IPS DF 19.7 (cell line): ENCODE measurements around the gene ACP6.
"Not testable (repeated sequence)": the region's sequence is repeated elsewhere in the genome, so short reads cannot be mapped to it uniquely, and the experiment has no call there.

Source experiments
- DNase-seq: peaks from one replicate; pipeline ENCODE4 v3.0.0-alpha.2; 2013; ENCODE audit warnings: low read depth, low spot score

Gene ACP6

GRCh38 chr1:147670319-147671001, at the start of gene ACP6:
Gene ACP6, minus strand, starts transcription at chr1:147670524. Its CDS starts 476 bp downstream, at chr1:147670048.
- DNase-seq = peak; percentile 96

DNA sequence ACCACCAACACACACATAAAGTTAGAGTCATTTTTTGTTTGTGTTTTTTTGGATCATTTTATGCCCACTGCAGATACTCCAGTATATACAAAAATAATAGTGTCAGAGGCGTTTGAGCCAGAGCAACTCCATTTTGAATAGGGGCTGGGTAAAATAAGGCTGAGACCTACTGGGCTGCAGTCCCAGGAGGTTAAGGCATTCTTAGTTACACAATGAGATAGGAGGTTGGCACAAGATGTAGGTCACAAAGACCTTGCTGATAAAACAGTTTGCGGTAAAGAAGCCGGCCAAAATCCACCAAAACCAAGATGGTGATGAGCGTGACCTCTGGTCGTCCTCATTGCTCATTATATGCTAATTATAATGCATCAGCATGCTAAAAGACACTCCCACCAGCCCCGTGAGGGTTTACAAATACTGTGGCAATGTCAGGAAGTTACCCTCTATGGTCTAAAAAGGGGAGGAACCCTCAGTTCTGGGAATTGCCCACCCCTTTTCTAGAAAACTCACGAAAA, 49.4 kb upstream of the ACP6 start:
- DNase-seq = no peak

GRCh38 chr1:147719029-147719698, 48.8 kb upstream of the ACP6 start:
- no peak for DNase-seq

DNA sequence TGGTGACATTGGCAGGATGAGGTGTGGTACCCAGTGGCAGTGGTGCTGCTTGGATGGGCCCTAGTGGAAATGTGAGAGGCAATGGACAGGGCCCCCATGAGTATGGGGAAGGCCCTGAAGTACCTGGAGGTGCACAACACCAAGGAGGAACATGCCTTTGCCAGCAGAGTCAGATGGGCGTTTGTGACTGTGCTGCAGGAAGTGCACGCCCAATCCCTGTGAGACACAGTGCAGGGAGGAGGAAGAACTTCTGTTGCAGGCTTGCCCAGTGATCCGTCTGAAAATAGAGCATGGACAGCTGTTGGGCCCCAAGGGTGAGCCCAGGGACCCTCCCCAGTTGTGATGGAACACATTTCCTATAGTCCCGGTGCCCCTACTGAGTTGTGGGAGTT, 47.4 kb upstream of the ACP6 start:
- DNase-seq = no peak

- no peak for DNase-seq
Observed at GRCh38 chr1:147717051-147717705, 46.9 kb upstream of the ACP6 start.

DNA sequence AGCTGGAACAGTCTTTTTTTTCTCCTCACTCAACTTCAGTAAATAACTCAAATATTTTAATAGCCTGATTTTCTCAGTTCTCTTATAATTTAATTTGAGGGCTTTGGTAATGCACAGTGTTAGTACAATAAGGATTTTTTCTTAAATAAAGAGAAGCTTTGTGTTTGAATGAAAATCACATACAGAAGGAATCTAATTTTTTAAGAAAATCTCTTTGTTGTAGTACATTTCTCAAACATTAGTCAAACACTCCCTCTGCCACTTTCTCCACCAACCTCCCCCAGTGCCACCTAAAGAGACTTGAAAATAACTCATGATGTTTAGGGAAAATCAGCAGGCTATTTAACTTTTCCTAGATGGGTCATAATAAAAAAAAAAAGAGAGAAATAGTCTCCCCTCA, 42.3 kb upstream of the ACP6 start:
- no peak for DNase-seq

GRCh38 chr1:147700042-147701006, 30.0 kb upstream of the ACP6 start:
- peak; percentile 45 for DNase-seq

DNA sequence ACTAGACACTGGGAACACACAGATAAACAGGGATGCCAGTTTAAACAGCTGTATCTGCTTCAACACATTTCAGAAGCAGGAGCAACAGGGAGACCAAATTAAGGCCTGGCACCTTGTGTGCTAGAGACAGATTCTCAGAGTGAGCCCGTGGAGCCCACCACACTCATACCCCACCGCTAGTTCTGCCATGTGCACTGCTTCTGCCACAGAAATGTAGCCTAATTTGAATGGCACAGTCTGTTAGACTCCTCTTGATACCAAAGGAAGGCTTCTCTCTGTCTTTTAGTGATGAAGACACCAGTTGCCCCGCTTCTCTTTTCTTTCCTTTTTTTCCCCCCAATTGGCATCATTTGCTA, 29.3 kb upstream of the ACP6 start:
- no peak for DNase-seq

DNA sequence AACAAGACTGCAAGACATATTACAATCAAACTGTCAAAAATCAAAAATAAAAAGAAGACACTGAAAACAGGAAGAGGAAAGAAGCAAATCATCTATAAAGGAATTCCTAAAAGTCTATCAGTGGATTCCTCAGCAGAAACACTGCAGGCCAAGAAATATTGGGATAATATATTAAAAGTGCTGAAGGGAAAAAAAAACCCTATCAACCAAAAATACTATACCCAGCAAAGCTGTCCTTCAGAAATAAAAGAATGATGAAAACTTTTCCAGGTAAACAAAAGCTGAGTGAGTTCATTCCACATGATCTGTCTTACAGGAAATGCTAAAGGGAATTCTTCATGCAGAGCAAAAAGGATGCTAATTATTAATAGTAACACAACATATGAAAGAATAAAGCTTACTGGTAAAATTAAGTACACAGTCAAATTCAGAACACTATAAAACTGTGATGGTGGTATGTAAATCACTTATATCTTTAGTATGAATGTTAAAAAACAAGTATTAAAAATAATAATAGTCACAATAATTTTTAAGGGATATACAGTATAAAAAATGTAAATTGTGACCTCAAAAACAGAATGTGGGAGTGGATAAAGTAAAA, 12.9 kb upstream of the ACP6 start:
- no peak for DNase-seq

GRCh38 chr1:147680608-147681235, 10.4 kb upstream of the ACP6 start:
- DNase-seq = not testable (repeated sequence)

- DNase-seq = not testable (repeated sequence)
Observed at GRCh38 chr1:147677681-147678080, 7.4 kb upstream of the ACP6 start.

DNA sequence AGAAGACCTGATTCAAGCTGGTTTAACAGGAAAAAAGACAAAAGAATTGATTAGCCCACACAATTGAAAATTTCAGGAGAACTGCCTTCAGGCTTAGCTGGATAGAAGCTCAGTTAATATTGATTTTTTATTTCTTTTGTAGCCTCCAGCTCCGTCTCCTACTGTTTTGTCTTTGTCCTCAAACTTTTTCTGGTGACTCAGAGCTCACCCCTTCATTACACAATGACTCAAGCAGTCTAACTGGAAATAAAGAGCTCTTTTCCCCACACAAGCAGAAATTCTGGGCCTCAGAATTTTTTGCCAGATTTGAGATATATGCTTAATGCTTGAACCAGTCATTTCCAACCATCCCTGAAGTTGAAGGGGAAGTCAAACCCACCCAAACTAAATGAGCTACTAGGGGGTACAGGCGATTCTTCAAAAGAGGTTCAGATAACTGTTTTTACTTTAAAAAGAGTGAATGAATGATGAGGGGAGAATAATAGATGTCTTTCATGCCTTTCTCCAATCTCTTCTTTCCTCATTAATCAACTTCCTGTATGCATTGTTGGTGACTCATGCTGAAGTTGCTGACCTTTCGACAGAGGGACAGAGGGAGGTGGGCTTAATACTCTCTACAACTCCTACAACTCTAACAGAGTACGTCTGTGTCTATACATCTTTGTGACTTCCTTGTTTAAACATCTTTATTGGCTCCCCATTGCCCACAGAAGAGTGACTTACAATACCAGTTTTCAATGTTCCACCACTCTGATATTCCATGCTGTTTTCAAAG, 6.2 kb upstream of the ACP6 start:
- no peak for DNase-seq

DNA sequence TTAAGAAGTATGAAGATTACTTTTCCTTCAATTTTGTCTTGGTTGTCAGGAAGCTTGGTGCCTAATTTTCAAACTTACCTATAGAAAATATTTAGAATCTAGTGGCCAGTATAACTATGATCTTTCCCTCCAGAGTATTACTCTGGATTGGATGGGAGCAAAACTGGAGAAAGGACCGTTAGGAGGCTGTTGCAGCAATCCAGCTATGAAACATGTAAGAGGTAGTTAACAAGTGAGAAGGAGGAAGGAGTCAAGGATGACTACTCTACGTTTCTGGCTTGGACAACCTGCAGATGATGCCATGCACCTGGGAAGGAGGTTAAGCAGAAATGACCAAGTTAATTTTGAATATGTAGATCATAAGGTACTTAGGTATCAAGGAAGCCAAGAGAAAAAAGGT, 3.5 kb upstream of the ACP6 start:
- DNase-seq = no peak

DNA sequence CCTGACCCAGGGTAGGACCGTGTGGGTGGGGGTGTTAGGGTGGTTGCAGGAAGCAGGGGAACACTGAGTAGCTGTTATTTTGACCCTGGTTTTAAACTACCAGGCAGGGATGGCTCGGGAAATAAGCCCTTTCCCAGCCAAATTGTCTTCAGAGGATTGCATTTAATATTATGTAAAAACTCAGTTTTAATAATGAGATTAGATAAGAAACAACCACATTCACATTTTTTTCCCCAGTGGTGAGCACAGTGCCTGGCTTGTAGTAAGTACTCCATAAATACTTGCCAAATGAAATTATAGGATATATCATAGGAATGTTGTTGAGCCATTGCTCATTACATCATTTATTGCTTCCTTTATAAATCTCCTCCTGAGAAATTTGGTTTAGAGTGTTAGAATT, 3.1 kb upstream of the ACP6 start:
- no peak for DNase-seq

DNA sequence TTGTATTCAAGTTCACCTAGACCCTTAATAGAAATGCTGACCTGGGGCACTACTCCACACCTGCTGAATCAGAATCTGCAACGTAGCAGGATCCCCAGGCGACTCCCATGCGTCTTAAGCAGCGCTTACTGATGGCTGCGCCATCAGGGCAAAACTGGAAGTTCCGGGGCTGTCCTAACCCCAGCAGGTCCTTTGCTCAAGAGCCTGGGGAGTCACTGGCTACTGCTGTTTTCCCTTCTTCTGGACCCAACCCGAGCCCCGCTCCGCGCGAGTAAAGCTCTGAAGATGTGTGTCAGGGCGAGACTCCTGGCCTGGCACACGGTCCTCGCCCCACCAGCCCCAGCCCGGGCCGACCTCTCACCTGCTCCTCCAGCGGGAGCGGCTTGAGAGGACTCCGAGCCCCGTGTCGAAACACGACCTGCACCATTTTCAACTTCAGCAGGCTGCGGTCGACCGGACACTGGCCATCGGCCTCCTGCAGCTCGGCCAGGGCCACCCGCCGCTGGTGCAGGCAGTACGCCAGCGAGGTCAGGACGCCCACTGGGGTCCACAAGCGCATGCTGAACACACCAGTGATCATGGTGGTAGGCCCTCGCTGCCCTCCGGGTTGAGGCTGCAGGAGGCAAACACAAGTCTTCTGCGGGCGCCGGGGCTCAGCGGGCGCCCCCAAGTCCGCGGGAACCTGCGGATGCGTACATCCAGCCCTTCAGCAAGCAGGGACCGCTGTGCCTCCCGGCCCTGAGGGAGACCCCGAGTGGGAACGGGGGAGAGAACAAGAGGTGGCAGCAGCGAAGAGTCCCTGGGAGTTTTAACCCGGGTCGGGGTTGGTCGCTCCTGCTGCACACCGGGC, 630 bp downstream of the ACP6 start:
- no peak for DNase-seq

DNA sequence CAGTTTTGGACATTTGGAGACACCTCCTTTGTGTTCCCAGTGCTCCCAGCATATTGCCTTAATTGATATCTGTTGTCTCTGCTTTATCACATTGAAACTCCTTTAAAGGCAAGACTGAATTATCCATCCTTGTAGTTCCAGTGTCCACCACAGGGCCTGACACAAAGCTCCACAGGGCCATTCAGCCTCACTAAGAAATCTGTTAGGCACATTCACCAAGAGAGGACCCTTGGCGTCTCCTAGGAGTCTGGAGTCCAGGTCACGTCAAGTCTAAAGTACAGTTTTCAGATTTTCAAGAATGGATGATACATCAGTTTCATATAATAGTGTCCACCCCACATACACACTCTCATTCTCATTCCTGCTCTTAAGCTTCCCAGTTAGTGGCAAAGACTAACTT, 4.8 kb downstream of the ACP6 start:
- no peak for DNase-seq

DNA sequence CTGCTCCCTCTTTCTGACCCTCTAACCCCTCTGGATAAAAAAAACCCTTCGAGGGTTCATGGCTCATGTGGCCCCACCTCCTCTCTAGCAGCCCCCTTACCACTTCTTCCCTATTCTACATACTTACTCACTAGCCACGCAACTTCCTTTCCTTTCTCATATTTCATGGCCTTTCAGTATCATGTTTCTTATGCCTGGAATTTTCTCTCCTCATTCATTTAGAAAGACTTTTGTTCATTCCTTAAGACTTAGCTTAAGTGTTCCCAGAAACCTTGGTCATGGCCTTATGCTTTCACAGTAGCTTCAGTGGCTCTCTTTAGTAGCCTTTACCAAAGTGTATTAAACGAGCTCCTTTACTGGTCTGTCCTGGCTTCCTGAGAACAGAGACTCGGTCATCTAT, 6.1 kb downstream of the ACP6 start:
- DNase-seq = no peak

DNA sequence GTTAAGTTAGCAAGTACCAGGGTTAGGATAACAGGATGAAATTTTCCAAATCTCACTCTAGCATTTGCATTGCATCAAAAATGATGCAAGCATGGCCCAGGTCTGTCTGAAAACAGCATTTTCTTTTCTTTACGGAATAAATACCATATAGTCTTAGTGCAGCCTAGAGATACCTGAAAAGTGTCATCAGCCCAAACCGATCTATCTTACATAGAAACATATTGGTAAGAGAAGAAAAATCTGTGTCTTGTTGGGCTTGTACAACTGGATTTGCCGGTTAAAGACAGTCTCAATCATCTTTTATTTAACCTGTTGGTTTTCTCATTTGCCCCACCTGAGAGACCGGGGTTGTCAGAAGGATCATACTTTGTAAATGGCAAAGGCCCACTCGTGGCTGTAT, 15.8 kb downstream of the ACP6 start:
- DNase-seq = no peak

GRCh38 chr1:147652306-147652705, 18.0 kb downstream of the ACP6 start:
- DNase-seq = no peak
